GM12865 (cell line): Measurements from ENCODE around the gene GPC6.

ENCODE experiments used
- DNase-seq: peaks from one replicate; pipeline ENCODE4 v3.0.0; 2010; ENCODE audit warnings: low read depth
- H3K4me3 ChIP-seq: 2 replicates; pipeline ENCODE4 v1.5.1; 2011; ENCODE audit warnings: mild to moderate bottlenecking, low read depth, low read length, control low read depth
- CTCF ChIP-seq: IDR thresholded peaks from 2 replicates; pipeline ENCODE4 v1.5.1; 2011; ENCODE audit warnings: low read length, control low read depth, low read depth, inconsistent platforms; ENCODE audit not compliant: insufficient read depth; ENCODE audit errors: missing control alignments

GPC6 gene

GRCh38 chr13:93352616-93353015 lies 126.0 kb downstream of the GPC6 start:
- DNase-seq, result no peak
- H3K4me3 ChIP-seq, result no peak overlapping the region
- no peak for TF ChIP-seq CTCF

GRCh38 chr13:93355094-93355493 lies 128.5 kb downstream of the GPC6 start:
- H3K4me3 ChIP-seq, result no peak overlapping the region
- no peak for TF ChIP-seq CTCF
- no peak for DNase-seq

GRCh38 chr13:93356469-93356868 lies 129.9 kb downstream of the GPC6 start:
- no peak for TF ChIP-seq CTCF
- DNase-seq, result no peak
- no peak overlapping the region for H3K4me3 ChIP-seq

GRCh38 chr13:93360021-93360420 lies 133.4 kb downstream of the GPC6 start:
- TF ChIP-seq CTCF, result no peak
- DNase-seq, result no peak
- no peak overlapping the region for H3K4me3 ChIP-seq

GRCh38 chr13:93361703-93362102 lies 135.1 kb downstream of the GPC6 start:
- no peak for DNase-seq
- no peak for TF ChIP-seq CTCF
- no peak overlapping the region for H3K4me3 ChIP-seq

GRCh38 chr13:93364166-93364565 lies 137.6 kb downstream of the GPC6 start:
- TF ChIP-seq CTCF, result no peak
- H3K4me3 ChIP-seq, result no peak overlapping the region
- DNase-seq, result no peak

GRCh38 chr13:93368296-93368695 lies 141.7 kb downstream of the GPC6 start:
- H3K4me3 ChIP-seq, result no peak overlapping the region
- TF ChIP-seq CTCF, result no peak
- no peak for DNase-seq
